IPS DF 19.7 (cell line): ENCODE results near the gene CSTB.

ENCODE experiments used
- DNase-seq: peaks from one replicate; pipeline ENCODE4 v3.0.0-alpha.2; 2013; ENCODE audit warnings: low read depth, low spot score

CSTB gene

DNA sequence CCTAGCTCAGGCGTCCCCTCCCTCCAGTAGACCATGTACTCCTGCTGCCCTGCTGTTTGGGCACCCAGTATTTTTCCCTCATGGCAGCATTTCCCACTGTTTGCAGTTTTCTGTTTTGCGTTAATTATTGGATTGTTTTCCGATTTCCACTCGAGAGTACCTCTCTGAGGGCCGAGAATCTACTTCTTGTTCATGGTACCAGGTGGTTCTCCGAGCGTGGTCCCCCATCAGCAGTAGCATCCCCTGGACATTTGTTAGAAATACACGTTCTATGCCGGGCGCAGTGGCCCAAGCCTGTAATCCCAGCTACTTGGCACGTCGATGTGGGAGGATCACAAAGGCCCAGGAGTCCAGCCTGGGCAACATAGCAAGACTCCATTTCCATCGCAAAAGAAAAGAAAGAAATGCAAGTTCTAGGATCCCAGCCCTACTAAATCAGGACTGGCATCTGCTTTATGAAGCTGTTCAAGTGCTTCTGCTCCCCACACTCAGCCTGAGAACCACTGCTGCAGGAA is 14.0 kb upstream of the CSTB start:
- no peak for DNase-seq

DNA sequence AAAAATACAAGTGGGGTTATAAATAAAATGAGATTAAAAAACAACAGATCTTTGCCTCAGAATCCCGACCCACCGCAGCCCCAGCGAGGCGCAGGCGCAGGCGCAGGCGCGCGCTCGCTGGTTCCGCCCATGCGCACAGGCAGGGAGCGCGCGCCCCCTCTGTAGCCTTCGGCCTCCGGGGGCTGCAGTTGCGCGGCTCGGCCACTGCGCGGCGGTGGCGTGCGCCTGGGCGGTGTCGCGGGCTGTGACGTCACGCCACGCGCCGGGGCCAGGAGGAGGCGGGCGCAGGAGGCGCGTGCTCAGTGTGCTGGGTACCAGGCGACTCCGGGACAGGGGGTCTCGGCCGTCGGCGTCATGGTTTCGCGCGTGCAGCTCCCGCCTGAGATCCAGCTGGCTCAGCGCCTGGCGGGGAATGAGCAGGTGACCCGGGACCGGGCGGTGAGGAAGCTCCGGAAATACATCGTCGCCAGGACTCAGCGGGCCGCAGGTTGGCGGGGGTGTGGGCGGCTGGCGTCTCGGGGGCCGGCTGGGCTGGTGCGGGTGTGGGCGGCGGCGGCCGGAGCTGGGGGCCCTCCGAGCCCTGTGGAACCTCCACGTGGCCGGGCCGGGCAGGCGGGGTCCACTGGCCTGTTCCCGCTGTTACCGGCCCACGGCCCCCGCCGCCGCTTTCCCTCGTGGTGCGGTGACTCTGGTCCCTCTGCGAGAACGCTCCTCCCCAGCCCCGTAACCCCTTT is 13.3 kb upstream of the CSTB start, which contains the start of gene RRP1:
RRP1 (plus strand) TSS at position 302 of the 734 bp plus-strand sequence; CDS start at position 355, 53 bp downstream.
- DNase-seq, result no peak

DNA sequence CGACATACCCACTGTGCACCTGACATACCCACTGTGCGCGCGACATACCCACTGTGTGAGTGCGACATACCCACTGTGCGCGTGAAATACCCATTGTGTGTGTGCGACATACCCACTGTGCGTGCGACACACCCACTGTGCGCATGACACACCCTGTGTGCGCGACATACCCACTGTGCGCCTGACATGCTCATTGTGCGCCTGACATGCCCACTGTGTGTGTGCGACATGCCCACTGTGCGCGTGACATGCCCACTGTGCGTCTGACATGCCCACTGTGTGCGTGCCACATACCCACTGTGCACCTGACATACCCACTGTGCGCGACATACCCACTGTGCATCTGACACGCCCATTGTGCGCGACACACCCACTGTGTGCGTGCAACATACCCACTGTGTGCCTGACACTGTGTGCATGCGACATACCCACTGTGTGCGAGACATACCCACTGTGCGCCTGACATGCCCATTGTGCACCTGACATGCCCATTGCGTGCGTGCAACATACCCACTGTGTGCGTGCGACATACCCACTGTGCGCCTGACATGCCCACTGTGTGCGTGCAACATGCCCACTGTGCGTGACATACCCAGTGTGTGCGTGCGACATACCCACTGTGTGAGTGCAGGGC is 10.8 kb upstream of the CSTB start:
- no peak for DNase-seq

DNA sequence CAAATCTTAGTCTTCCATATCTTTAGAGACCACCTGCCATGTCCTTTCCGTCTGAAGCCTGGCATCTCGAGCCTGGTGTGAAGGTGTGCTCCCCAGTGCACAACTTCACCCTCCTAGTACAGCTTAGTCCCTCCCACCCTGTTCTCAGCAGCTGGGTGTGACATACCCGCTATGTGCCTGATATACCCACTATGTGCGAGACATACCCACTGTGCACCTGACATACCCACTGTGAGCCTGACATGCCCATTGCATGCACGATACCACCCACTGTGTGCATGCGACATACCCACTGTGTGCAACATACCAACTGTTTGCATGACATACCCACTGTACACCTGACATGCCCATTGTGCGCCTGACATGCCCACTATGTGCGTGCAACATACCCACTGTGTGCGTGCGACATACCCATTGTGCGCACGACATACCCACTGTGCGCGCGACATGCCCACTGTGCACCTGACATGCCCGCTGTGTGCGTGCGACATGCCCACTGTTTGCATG is 10.2 kb upstream of the CSTB start:
- no peak for DNase-seq

DNA sequence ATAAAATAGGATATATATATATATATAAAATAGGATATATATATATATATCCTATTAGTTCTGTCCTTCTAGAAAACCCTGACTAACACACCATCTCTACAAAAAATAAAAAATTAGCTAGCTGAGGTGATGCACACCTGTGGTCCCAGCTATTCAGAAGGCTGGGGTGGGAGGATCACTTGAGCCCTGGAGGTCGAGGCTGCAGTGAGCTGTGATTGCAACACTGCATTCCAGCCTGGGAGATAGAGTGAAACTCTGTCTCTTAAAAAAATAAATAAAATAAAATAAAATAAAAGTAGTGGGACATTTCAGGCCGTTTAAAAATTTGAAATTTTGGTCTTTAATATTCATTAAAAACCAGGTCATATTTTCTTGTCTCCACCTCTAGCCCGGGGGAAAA is 9.0 kb upstream of the CSTB start:
- DNase-seq, result no peak

DNA sequence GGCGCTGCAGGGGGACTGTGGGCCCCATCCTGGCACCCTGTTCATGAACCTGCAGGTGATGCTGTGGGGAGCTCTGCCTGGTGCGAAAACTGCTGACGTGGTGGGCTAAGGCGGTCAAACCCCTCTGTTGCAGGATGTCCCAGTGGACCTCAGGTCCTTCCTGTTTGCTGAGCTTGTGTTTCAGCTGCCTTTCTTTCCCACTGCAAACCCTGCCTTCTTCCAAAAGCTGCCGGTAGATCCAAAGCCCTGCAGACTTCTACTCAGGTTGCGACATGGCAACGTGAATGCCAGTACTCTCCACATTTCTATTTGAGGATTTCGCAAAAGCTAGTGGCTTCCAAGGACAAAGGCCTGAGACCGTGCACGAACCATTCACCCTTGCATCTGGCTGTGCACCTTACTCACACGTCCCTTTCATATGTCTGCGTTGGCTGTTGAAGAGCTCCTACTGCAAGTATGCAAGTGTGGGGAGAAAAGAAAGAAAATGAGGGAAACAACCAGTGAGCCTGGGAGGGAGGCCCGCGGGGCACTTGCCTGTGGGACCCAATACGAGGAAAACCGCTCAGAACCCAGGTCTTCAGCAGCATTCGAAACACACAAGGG is 7.1 kb upstream of the CSTB start:
- DNase-seq, result no peak

DNA sequence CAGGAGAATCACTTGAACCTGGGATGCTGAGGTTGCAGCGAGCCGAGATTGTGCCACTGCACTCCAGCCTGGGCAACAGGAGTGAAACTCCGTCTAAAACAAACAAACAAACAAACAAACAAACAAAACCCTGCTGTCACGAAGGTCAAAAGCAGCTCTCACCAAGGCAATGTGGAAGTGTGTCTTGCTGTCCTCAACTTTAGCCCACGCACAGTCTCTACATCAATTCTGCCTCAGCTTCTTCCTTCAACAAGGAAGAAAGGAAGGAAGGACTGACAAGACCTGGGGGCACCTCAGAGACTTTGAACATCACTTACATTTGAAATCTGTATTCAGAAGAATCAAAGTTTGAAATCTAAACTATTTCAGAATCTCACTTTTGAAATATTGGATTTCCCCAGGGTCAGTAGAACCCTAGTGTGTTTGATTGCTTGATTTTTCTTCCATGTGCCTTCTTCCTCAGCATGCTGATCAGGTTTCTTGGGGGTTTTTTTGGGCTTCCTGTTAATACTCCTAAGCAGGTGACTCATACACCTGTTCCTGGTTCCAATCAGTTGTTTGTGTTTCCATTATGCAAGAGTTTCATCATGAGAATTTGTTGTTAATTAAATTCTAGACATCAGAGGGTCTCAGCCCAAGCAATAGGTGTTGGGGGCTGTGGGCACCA is 6.5 kb upstream of the CSTB start:
- DNase-seq, result no peak

DNA sequence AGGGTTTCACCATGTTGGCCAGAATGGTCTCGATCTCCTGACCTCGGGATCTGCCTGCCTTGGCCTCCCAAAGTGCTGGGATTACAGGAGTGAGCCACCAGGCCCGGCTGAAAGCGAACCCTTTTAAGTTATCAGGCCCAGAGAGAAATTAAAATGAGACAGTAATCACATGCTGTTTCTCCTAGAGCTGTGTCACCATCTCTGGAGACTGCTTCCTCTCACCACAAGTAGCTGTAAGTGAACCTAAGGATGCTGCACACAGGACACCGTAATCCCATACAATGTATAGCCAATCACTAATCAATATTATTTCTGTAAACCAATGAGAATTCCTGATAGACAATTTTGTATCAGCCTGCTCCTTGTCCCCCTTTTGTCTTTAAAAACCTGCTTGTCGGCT is 5.7 kb upstream of the CSTB start:
- DNase-seq, result no peak

DNA sequence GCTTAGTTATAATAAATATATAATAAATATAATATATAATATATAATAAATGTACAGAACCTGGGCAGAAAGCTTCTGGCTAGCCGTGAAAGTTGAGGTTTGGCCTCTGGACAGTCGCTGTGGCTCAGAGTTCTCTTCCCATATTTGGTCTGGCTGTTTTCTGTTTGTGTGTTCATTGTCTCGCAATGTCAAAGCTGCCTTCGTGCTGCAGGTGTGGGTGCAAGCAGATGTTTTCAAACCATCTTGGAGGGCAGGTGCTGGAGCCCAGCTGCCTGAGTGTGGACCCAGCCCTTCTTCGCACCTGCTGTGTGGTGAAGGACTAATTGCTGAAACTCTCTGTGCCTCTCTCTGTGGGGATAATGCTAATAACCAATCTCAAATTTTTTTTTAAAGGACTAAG is 3.6 kb upstream of the CSTB start:
- DNase-seq, result no peak

DNA sequence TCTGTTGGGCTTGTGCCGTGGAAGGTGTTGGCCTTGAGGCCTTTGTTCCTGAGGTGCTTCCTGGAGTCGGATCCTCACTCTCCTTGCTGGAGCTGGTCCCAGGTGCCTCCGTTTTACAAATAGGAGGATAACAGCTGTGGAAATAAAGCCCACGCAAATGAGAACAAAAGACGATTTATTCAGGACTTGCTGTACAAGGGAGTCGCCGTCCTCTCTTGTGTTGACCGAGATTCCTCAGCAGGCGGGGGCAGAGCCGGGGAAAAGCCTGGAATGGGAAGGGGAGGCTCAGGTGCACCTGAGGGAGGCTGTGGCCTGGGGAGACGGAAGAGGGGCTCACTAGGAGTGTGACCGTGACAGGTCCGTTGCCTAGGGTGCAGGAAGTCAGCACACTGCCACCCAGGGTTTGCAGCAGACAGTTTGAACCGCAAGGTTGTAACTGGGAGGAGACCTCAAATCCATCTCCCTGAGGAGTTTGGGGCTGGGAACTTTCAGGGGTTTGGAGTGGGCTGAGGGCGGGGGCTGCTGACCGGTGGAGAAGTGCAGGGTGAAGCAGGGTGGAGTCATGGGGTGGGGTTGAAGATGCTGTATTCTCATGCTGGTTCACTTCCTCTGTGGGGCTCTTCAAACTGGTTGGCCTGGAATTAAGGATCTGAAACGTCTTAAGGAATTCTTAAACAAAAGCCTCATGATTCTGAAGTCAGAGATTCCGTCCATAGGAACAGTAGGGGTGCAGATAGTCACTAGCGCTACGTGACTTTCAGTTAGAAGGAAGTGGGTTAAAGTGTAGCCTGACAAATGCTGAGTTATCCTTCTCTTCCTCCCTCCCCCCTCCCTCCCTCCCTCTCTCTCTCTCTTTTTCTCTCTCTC is 2.6 kb upstream of the CSTB start:
- DNase-seq, result no peak

DNA sequence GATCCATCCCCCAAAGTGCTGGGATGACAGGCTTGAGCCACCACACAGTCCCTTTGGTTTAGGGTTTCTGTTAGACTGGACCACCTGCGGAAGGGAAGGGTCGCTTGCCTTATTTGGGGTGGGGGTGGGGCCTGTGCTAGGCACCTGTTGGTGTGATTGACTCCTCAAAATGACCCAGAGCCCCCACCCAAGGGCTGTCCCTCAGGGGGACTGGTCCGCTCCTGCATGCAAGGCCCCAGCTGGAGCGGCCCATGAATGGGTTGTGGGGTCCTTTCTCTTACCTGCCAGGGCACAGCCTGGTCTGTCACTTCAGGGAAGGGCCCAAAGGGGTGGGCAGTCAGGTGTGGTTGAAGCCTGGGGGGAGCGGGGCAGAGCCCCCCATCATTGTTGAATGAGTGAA is 1.8 kb upstream of the CSTB start:
- DNase-seq, result no peak

DNA sequence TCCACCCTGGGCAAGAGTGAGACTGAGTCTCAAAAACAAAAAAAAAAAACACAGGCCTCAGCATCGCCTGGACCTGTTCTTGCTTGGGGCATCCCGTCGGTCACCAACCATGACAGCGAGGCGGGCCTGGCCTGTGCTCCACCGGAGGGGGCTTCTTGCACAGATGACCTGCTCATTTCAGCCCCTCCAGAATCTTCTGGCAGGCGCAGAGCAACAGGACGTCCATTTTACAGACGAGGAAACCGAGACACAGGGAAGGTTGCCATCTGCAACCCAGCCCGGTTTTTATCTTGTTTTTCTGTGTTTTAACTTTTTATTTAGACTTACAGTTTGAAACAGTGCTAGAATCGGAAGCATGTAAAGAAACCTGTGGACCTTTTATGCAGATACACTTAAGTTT is 918 bp downstream of the CSTB start:
- DNase-seq, result no peak

DNA sequence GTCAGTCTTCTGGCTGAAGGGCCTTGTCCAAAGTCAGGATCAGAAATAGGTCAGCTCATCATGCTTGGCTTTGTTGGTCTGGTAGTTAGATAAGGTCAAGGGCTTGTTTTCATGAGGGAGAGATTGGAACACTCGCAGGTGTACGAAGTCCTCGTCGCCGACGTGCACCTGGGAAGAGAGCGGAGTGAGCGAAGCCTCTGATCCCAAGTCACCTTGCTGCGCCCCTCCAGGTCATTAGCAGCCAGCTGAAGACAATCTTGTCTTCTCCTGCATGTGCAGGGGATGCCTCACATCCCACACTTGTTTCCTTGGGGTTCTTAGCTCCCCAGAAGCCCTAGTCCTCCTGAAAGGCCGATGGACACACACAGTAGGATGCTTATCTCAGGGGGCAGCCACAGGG is 1.9 kb downstream of the CSTB start:
- no peak for DNase-seq

DNA sequence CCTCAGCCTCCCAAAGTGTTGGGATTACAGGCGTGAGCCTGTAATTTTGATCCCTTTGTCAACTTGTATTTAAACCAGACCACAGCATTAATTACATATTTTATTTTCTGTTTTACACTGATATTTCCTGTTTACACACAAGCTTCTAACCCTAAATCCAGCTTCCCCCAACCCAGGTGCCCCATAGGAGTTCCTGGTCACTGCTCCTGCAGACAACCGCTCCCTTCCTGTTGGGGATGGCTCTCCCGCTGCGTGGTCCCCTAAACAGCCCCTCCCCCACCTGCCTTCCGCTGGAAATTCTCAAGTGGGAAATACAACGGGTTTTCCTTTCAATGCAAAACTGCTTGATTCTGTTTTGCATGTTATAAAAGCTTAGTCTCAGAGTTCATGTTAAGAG is 3.7 kb downstream of the CSTB start:
- DNase-seq, result no peak

DNA sequence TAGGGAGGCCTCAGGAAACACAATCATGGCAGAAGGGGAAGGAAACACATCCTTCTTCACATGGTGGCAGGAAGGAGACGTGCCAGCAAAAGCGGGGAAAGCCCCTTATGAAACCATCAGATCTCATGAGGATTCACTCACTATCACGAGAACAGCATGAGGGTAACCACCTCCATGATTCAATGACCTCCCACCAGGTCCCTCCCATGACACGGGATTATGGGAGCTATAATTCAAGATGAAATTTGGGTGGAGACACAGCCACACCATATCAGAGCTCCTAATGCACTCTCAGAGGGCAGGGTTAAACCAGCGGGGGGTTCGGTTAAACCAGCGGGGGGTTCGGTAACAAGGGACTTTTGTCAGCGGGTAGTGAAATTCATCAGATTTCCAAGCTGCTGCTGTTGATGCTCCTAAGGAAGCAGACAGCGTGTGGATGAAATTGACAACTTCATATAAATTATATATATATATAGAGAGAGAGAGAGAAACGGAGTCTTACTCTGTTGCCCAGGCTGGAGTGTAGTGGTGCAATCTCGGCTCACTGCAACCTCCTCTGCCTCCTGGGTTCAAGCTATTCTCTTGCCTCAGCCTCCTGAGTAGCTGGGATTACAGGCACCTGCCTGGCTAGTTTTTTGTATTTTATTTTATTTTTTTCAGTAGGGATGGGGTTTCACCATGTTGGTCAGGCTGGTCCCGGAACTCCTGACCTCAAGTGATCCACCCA is 4.2 kb downstream of the CSTB start:
- DNase-seq, result no peak

DNA sequence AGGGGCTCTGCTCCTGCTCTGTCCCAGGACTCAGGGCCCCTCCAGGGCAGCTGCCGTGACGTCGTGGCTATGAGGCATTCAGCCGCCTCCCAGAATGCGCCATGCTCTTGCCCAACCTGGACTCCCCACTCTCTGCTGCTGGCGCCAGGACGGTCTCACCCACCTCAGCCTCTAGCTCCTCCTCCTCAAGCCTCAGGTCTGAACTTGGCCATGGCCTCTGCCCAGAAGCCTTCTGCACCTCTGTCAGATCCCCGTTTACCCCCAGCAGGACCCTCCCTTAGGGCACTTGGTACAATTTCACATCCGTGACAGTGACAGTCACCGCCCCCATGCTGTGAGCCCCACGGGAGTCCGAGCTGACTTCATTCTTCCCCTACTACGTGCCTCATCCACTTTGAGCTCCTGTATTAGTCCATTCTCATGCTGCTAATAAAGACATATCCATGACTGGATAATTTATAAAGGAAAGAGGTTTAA is 4.9 kb downstream of the CSTB start:
- DNase-seq, result no peak

DNA sequence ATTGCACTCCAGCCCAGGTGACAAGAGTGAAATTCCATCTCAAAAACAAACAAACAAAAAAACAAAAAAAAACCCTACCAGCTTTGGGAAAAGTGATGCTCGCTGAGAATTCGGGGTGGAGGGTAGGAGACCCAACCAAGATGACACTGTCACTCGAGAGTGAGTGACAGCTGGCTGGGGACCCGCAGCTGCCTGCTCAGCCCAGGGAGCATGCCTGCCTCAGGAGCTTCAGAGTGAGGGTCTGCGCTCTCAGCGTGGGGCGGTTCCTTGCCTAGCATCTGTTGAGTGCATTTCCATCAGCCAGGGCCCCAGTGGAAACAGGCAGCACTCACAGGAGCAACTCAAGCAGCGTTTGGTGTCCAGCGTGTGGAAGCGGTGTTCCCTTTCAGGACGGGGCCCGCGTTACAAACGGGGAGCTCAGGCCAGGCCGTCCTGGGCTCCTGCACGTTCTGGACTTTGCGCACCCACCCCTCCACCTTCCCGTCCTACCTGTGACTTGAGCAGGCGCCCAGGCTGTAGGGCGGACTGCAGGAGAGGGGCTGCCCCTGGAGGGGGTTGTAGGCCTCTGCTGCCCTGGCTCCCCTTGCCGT is 5.9 kb downstream of the CSTB start:
- DNase-seq, result no peak

DNA sequence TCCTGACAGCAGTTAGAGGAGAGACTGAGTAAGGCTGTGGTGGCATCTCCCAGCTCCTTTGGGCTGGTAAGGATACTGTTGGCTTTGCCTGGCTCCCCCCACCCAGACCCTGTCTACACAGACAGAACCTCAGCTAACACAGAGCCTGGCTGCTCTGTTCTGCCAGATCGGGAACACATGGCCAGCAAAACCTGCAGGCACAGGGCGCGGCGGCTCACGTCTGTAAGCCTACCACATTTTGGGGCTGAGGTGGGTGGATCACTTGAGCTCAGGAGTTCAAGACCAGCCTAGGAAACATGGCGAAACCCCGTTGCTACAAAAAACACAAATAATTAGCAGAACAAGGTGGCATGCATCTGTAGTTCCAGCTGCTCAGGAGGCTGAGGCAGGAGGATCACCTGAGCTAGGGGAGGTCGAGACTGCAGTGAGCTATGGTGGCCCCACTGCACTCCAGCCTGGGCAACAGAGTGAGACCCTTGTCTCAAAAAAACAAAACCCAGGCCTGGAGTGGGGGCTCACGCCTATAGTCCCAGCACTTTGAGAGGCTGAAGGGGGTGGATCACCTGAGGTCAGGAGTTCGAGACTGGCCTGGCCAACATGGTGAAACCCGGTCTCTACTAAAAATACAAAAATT is 6.7 kb downstream of the CSTB start:
- DNase-seq, result no peak

DNA sequence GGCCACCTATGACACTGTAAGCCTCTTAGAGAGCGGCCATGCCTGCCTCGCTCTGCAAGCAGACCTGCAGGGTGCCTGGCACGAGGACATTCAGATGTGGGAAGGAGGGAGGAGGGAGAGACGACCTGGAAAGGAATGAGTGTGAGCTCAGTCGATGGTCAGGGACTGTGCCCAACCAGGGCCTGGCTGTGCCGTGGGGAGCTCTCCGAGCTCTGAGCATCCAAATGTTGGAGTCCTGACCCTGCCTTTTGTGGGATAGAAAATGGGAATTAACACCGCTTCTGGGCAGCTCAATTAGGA is 7.3 kb downstream of the CSTB start:
- no peak for DNase-seq
